NCI-H2171 (cell line): ENCODE data around the gene SNORC.

Experiments used
- DNase-seq: peaks from one replicate; lab custom pipeline; 2025; lab: John Stamatoyannopoulos, UW

SNORC gene

GRCh38 chr2:232882505-232883115, 12.5 kb downstream of the SNORC start:
- no peak for DNase-seq

- DNase-seq: no peak
Observed at GRCh38 chr2:232883116-232883721, 13.2 kb downstream of the SNORC start.

GRCh38 chr2:232884001-232884421, 13.9 kb downstream of the SNORC start:
- DNase-seq: no peak

- DNase-seq: no peak
Observed at GRCh38 chr2:232884549-232885263, 14.6 kb downstream of the SNORC start.

- DNase-seq: no peak
Observed at GRCh38 chr2:232885264-232885961, 15.3 kb downstream of the SNORC start.

- no peak for DNase-seq
Observed at GRCh38 chr2:232886176-232886575, 16.1 kb downstream of the SNORC start.

GRCh38 chr2:232886632-232887031, 16.6 kb downstream of the SNORC start:
- no peak for DNase-seq

GRCh38 chr2:232887171-232887850, 17.2 kb downstream of the SNORC start:
- no peak for DNase-seq

GRCh38 chr2:232888099-232888836, 18.2 kb downstream of the SNORC start:
- DNase-seq: no peak

GRCh38 chr2:232888839-232889529, 18.9 kb downstream of the SNORC start:
- no peak for DNase-seq

- no peak for DNase-seq
Observed at GRCh38 chr2:232889876-232890401, 19.9 kb downstream of the SNORC start.

GRCh38 chr2:232890536-232890895, 20.5 kb downstream of the SNORC start:
- DNase-seq: no peak

- DNase-seq: no peak
Observed at GRCh38 chr2:232890896-232891601, 21.0 kb downstream of the SNORC start.

GRCh38 chr2:232891621-232892071, 21.6 kb downstream of the SNORC start:
- no peak for DNase-seq

- DNase-seq: no peak
Observed at GRCh38 chr2:232892221-232892620, 22.2 kb downstream of the SNORC start.

- no peak for DNase-seq
Observed at GRCh38 chr2:232892843-232893242, 22.8 kb downstream of the SNORC start.

- no peak for DNase-seq
Observed at GRCh38 chr2:232893834-232894233, 23.8 kb downstream of the SNORC start.

- DNase-seq: no peak
Observed at GRCh38 chr2:232894251-232894650, 24.2 kb downstream of the SNORC start.

GRCh38 chr2:232894746-232895145, 24.7 kb downstream of the SNORC start:
- DNase-seq: no peak

GRCh38 chr2:232896111-232896510, 26.0 kb downstream of the SNORC start:
- DNase-seq: no peak
